ENCODE measurements around the gene ADAMTS12. TPM values are rescaled to one million over a fixed set of nuclear protein-coding genes. Genes with fewer than 3 reads are reported as not detected.

Gene ADAMTS12
- total RNA-seq, 1 experiment from 2014 or later = 0.15 TPM

DNA sequence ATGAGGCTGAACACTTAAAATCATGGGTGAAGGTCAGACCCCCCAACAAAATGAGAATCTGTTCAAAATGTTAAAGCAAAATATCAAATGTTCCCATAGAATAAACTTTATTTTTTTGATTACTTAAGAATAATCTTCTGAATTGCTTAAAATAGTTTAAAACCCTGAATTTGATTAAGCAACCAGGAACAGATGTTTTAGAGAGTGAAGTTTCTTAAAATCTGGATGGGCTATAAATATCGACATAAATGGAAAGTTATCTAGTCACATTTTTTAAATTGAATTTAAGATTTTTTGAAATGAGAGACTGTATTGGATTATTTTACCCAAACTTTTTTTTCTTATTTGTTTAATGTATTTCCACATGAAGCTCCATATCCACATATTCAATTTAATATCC lies 98.5 kb downstream of the ADAMTS12 start:
- no peaks in the 10 kb centered on the region for H3K27me3 ChIP-seq (ENCODE audit: control insufficient read depth, insufficient read depth, low read length)
- H3K27ac ChIP-seq (ENCODE audit: low read length) = no peak overlapping the region
- H3K4me1 ChIP-seq (ENCODE audit: control insufficient read depth, insufficient read depth, low read length) = no peaks in the 10 kb centered on the region
- ATAC-seq = no peak
- H3K36me3 ChIP-seq (ENCODE audit: control insufficient read depth, insufficient read depth, low read length) = no peaks in the 10 kb centered on the region
- TF ChIP-seq TCF7L2 (IDR thresholded peaks at IDR 0.05; ENCODE audit: low read depth, low read length) (no peak), SIN3A (IDR thresholded peaks at IDR 0.05; ENCODE audit: borderline replicate concordance, insufficient read depth, low read depth, low read length) (no peak), POLR2AphosphoS5 (IDR thresholded peaks at IDR 0.05; ENCODE audit: low read depth, low read length) (no peak)
- TF ChIP-seq, protein P1, sequence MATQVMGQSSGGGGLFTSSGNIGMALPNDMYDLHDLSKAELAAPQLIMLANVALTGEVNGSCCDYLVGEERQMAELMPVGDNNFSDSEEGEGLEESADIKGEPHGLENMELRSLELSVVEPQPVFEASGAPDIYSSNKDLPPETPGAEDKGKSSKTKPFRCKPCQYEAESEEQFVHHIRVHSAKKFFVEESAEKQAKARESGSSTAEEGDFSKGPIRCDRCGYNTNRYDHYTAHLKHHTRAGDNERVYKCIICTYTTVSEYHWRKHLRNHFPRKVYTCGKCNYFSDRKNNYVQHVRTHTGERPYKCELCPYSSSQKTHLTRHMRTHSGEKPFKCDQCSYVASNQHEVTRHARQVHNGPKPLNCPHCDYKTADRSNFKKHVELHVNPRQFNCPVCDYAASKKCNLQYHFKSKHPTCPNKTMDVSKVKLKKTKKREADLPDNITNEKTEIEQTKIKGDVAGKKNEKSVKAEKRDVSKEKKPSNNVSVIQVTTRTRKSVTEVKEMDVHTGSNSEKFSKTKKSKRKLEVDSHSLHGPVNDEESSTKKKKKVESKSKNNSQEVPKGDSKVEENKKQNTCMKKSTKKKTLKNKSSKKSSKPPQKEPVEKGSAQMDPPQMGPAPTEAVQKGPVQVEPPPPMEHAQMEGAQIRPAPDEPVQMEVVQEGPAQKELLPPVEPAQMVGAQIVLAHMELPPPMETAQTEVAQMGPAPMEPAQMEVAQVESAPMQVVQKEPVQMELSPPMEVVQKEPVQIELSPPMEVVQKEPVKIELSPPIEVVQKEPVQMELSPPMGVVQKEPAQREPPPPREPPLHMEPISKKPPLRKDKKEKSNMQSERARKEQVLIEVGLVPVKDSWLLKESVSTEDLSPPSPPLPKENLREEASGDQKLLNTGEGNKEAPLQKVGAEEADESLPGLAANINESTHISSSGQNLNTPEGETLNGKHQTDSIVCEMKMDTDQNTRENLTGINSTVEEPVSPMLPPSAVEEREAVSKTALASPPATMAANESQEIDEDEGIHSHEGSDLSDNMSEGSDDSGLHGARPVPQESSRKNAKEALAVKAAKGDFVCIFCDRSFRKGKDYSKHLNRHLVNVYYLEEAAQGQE (IDR thresholded peaks at IDR 0.05; ENCODE audit: insufficient read depth in 1 of 2, low read depth in 2 of 2, low read length in 1 of 2) = no peak
- TF ChIP-seq, protein P2, sequence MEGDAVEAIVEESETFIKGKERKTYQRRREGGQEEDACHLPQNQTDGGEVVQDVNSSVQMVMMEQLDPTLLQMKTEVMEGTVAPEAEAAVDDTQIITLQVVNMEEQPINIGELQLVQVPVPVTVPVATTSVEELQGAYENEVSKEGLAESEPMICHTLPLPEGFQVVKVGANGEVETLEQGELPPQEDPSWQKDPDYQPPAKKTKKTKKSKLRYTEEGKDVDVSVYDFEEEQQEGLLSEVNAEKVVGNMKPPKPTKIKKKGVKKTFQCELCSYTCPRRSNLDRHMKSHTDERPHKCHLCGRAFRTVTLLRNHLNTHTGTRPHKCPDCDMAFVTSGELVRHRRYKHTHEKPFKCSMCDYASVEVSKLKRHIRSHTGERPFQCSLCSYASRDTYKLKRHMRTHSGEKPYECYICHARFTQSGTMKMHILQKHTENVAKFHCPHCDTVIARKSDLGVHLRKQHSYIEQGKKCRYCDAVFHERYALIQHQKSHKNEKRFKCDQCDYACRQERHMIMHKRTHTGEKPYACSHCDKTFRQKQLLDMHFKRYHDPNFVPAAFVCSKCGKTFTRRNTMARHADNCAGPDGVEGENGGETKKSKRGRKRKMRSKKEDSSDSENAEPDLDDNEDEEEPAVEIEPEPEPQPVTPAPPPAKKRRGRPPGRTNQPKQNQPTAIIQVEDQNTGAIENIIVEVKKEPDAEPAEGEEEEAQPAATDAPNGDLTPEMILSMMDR (IDR thresholded peaks at IDR 0.05) = no peak
- ChIA-PET POLR2A (no interaction called here), CTCF (no interaction called here)
- no peaks in the 10 kb centered on the region for H3K9me3 ChIP-seq (ENCODE audit: control insufficient read depth, insufficient read depth, low read depth, low read length)
- in situ Hi-C loops (cut with HindIII; ENCODE audit: low pct_unique_long_range_greater_than_20kb, low sequenced_read_pairs) (no loop called here), intact Hi-C loops (cut with micrococcal nuclease; ENCODE audit: unreplicated experiment) (no loop called here)
- H3K4me3 ChIP-seq (ENCODE audit: low read depth in 2 of 2, low read length in 2 of 2) = no peak overlapping the region
- no peak for DNase-seq (ENCODE audit: low read depth, low spot score)
- BruUV-seq (replicated peaks) = no TSS peak

DNA sequence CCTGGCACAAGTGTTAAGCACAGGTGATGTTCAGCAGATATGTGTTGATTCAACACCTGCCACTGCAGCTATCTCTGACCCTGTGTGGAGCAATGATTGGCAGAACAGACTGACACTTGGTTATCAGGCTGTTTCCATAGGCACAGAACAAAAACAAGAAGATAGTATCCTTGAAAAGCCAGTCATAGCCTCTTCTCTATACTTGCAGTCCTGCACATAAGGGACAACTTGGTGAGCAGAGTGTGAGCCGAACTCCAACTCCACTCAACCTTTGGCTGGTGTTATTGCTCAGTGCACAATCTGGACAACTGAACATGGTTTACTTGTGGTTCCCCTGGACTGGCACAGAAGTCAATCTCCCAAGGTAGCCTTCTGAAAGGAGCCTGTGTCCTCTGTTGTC lies 99.2 kb downstream of the ADAMTS12 start:
- H3K4me3 ChIP-seq (ENCODE audit: low read depth in 2 of 2, low read length in 2 of 2) = no peak overlapping the region
- intact Hi-C loops (cut with micrococcal nuclease; ENCODE audit: unreplicated experiment) = no loop called here
- BruUV-seq (replicated peaks) = no TSS peak
- POLR2A ChIA-PET = no interaction called here
- CTCF ChIA-PET = no interaction called here
- DNase-seq (ENCODE audit: low read depth, low spot score) (no peak), ATAC-seq (no peak)
- no peaks in the 10 kb centered on the region for H3K9me3 ChIP-seq (ENCODE audit: control insufficient read depth, insufficient read depth, low read depth, low read length)
- no peaks in the 10 kb centered on the region for H3K36me3 ChIP-seq (ENCODE audit: control insufficient read depth, insufficient read depth, low read length)
- H3K4me1 ChIP-seq (ENCODE audit: control insufficient read depth, insufficient read depth, low read length) = no peaks in the 10 kb centered on the region
- no peaks in the 10 kb centered on the region for H3K27me3 ChIP-seq (ENCODE audit: control insufficient read depth, insufficient read depth, low read length)
- TF ChIP-seq POLR2AphosphoS5 (IDR thresholded peaks at IDR 0.05; ENCODE audit: low read depth, low read length) (no peak), SIN3A (IDR thresholded peaks at IDR 0.05; ENCODE audit: borderline replicate concordance, insufficient read depth, low read depth, low read length) (no peak), TCF7L2 (IDR thresholded peaks at IDR 0.05; ENCODE audit: low read depth, low read length) (no peak)
- TF ChIP-seq, protein P2 (IDR thresholded peaks at IDR 0.05) = no peak
- TF ChIP-seq, protein P1 (IDR thresholded peaks at IDR 0.05; ENCODE audit: insufficient read depth in 1 of 2, low read depth in 2 of 2, low read length in 1 of 2) = no peak
- in situ Hi-C loops (cut with HindIII; ENCODE audit: low pct_unique_long_range_greater_than_20kb, low sequenced_read_pairs) = no loop called here
- no peak overlapping the region for H3K27ac ChIP-seq (ENCODE audit: low read length)
